MM.1S (cell line): ENCODE measurements around the gene FCRL6.

Experiments
- CTCF ChIP-seq: fragments of 300-600 bp; sonication (generic); IDR thresholded peaks from 2 replicates; pipeline ENCODE4 v1.5.1; 2016; ENCODE audit warnings: antibody characterized with exemption, low read length, mixed read lengths
- EZH2 ChIP-seq: fragments of 300-600 bp; sonication (generic); optimal IDR thresholded peaks from 2 replicates; pipeline ENCODE3; 2017; ENCODE audit warnings: low read depth, mild to moderate bottlenecking, antibody characterized with exemption, low read length, mixed read lengths

GRCh38 chr1:159843459-159843858, 41.3 kb downstream of the FCRL6 start:
- TF ChIP-seq CTCF: no peak
- no peak for TF ChIP-seq EZH2
